ENCODE data around the gene IL11.
A peak's percentile ranks its signal among the peaks of the same experiment; 100 is the strongest.
"Not testable (repeated sequence)": the region's sequence is repeated elsewhere in the genome, so short reads cannot be mapped to it uniquely, and the experiment has no call there.

IL11 gene

GRCh38 chr19:55348317-55349034, 21.8 kb downstream of the IL11 start:
- peak; percentile 3 for DNase-seq

DNA sequence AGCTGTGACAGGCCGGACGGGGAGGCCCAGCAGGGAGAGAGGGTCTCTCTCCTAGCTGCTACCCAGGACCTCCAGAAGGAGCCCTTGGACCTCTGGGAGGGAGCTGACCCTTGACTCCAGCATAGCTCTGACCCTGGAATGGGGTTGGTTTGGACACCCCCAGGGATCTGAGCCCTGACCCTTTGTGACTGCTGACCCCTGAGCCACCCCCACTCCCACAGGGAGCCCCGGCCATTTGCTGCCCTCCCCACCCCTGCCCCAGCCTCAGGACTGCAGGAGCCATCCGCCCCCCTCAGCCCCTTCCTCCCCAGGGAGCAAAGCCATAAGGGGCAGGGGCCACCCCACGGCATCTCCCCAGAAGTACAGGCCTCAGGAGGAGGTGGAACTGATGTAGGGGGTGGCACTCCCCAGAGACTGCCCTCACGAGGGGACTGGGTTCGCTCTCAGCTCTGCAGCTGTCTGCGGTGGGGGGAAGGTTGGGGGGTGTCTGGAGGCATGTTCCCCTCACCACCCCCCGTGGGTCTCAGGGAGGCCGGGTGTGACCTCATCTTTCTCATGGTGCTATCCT, 22.7 kb downstream of the IL11 start:
- DNase-seq = no peak

DNA sequence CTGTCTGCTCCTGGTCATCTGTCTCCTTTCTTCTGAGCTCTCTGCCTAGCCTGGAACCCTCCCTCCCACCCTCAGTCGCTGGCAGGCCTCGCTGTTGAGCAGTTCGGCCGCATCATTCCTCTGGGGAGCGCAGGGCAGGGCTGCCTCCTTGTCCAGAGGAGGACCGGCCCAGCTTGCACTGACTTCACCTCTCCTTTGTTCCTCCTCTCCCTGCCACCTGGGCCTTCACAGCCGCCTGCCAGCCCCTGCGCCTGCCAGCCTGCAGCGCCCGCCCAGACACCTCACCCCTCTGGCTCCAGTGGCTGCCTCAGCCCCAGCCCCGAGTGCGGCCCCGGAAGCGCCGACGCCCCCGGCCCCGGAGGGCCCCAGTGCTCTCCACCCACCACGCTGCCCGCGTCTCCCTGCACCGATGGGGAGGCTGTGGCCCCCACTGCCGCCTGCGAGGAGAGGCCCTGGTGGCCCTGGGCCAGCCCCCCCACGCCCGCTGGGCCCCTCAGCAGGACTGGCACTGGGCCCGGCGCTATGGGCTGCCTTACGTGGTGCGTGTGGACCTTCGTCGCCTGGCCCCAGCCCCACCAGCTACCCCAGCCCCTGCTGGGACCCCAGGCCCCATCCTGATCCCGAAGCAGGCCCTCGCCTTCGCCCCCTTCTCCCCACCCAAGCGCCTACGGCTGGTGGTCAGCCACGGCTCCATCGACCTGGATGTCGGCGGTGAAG, 23.4 kb downstream of the IL11 start:
- DNase-seq = no peak

DNA sequence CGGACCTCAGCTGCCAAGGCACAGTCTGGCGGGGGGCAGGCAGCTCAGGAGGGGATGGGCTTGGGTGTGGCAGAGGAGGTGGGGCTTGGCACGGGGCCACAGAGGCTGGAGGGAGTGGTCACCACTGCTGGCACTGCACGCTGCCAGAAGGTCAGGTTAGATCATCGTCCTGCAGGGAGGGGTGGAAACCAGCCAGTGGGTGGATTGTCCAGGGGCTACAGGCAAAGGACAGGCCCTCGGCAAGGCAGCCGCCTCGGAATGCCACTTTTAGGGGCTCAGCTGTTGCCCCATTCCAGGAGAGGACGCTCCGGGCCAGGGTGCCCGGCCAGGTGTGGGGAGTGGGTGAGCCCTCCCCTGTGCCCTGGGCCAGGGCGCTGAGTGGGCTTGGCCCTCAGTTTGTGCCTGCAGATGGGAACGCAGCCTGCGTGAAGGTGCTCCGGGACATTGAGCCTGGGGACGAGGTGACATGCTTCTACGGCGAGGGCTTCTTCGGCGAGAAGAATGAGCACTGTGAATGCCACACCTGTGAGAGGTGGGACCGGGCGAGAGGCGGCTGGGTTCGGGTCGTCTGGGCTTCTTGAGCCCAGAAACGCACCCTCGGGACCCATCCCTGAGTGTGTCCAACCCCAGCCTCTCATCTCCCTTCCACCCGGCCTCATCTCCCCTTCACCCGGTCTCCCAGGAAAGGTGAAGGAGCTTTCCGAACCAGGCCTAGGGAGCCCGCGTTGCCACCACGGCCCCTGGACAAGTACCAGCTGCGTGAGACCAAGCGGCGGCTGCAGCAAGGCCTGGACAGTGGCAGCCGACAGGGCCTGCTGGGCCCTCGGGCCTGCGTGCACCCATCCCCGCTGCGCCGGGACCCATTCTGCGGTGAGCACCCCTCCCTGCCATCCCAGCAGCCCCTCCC, 24.2 kb downstream of the IL11 start:
- no peak for DNase-seq

GRCh38 chr19:55345101-55345817, 25.0 kb downstream of the IL11 start:
- DNase-seq = no peak

DNA sequence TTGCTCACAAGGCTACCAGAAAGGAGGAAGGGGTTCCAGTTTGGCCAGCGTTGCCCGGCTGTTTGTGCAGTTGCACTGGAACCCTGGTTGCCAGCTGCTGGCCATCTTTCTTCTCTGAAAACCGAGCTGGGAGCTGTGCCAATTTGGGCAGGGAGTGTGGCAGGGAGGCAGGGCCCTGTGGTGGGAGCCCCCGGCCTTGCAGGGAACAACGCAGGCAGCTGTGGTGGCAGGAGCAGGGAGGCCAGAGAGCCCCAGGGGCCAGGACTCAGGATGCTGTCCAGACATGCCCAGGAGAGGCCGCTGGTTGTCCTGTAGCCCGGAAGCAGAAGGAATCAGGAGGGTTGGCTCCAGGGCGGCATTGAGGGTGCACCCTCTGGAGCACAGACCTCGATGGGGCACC, 25.8 kb downstream of the IL11 start:
- peak; percentile 3 for DNase-seq

DNA sequence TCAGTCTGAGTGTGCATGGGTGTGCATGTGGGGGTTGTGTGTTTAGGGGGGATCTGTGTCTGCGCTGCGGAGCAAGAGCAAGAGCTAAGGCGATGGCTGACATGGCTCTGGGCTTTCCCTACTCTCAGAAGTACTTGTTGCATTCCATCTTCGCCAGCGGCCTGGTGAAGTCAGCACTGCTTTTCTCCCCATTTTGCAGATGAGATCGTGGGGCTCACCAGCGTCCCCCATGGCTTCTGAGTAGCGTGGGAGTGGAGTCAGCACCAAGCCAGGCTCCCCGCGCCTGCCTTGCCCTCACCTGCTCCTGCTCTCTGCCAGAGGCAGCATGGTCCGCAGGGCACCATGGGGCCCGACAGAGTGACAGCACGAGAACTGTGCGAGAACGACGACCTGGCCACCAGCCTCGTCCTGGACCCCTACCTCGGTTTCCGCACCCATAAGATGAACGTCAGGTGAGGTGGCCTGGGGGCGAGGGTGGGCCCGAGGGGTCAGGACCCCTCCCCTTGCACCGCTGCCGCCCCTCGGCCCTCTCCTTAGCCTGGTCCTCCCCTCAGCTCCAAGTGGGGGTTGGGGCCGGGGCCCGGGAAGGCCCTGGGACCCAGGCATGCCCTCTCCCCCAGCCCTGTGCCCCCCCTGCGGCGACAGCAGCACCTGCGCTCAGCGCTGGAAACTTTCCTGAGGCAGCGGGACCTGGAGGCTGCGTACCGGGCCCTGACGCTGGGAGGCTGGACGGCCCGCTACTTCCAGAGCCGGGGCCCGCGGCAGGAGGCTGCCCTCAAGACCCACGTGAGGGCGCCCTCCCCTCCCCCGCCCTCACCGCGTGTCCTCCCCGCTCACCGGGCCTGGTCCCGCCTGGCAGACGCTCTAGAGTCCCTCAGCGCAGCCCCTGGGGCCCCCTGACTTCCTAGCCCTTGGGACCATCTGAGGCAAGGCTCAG, 28.4 kb downstream of the IL11 start:
- DNase-seq = no peak

- DNase-seq = peak; percentile 81
Measured at GRCh38 chr19:55341171-55341588, 29.1 kb downstream of the IL11 start.

GRCh38 chr19:55340784-55341147, 29.5 kb downstream of the IL11 start:
- DNase-seq = peak; percentile 78

DNA sequence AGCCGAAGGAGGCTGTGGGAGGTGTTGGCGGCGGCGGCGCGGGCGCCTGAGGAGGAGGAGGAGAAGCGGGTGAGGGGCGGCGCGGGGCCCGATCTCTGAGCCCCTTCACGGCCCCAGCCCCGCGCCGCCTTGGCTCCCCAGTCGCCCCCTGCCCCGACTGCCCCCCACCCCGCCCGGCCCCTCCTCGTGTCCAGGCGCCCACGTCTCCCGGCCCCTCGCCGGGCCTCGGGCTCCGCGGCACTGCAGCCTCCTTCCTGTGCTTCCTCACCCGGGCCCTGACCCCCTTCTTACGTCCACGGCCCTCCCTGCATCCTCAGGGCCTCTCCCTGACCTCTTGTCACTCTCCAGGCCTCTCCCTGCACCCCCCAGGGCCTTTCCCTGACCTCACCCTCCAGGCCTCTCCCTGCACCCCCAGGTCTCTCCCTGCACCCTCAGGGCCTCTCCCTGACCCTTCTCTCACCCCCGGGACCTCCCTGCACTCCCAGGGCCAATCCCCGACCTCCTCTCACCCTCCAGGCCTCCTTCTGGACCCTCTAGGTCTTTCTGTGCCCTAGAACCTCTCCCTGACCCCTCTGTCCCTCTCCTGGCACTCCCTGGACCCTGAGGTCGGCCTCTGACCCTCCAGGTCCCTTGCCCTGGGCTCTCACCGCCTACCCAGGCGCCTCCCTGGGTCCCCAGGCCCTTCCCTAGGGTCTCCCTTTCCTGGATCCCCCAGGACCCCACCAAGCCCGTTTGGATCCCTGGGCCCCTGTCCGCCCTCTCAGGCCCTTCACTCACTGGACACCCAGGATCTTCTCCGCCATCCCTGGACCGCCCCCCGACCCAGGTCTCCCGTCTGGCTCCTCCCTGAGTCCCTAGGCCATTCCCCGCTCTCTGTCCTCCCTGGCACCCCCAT, 30.1 kb downstream of the IL11 start:
- no peak for DNase-seq

DNA sequence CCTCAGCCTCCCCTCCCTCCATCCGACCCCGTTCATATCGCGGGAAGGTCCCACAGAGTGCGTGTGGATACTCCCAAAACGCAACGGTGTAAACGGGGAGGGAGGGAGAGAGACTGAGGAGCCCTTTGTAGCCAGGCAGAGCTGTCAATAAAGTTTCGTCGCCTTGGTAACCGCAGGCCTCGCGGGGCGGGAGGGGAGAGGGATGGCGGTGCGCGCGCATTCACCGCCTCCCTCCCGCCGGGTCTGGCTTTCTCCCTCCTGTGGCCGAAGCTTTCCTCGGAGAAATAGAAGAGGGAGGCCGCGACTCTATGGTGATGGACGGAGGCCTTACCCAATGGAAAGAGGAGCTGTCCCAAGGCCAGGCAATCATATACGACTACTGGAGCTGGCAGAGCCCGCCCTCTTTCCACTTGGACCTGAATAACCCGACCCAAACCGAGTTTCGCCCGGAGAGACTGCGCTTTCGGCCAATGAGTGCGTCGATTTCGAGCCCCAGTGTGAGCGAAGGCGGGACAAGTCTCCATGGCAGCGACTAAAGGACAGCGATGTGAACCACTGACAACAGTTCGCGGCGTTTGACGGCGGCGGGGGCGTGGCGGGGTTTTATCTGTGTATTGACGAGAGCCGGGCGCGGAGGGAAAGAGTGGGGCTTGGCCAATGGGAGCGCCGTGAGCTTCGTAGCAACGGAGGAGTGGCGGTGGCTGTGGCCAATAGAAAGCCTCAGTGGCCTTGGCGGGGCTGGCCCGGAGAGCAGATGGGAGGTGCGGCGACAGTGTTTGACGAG, 31.0 kb downstream of the IL11 start, which contains the start of gene KMT5C:
KMT5C (plus strand) TSS at position 772 of the 784 bp plus-strand sequence. CDS start 2,061 bp downstream, outside the sequence.
- DNase-seq = peak; percentile 100

GRCh38 chr19:55336101-55336500, 34.2 kb downstream of the IL11 start:
- no peak for DNase-seq

- no peak for DNase-seq
Measured at GRCh38 chr19:55333870-55334269, 36.4 kb downstream of the IL11 start.

DNA sequence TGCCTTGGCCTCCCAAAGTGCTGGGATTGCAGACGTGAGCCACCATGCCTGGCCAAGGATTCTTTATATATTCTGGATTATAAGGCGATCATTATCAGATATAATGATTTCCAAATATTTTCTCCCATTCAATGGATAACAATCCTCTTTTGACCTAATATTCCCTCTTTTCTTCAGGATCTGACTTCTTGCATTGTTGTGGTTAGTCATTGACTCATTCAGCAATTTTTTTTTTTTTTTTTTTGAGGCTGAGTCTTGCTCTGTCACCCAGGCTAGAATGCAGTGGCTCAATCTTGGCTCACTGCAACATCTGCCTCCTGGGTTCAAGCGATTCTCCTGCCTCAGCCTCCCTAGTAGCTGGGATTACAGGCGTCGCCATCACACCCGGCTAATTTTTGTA, 40.5 kb downstream of the IL11 start:
- not testable (repeated sequence) for DNase-seq

DNA sequence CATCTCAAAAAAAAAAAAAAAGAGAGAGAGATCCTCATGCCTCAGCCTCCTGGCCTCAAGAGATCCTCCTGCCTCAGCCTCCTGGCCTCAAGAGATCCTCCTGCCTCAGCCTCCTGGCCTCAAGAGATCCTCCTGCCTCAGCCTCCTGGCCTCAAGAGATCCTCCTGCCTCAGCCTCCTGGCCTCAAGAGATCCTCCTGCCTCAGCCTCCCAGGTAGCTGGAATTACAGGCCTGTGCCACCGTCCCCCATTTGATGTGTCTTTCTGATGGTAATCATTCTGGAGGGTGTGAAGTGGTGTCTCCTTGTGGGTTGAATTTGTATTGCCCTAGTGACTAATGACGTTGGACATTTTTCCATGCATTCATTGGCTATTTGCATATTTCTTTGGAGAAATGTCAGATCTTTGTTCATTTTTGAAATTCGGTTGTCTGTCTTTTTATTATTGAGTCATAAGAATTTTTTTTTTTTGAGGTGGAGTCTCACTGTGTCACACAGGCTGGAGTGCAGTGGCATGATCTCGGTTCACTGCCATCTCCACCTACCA, 41.4 kb downstream of the IL11 start:
- DNase-seq = not testable (repeated sequence)

- DNase-seq = no peak
Measured at GRCh38 chr19:55325172-55325571, 45.1 kb downstream of the IL11 start, which contains the start of gene TMEM150B. Gene TMEM150B (minus strand): TSS chr19:55325341. CDS start chr19:55321036, 4,305 bp downstream.

DNA sequence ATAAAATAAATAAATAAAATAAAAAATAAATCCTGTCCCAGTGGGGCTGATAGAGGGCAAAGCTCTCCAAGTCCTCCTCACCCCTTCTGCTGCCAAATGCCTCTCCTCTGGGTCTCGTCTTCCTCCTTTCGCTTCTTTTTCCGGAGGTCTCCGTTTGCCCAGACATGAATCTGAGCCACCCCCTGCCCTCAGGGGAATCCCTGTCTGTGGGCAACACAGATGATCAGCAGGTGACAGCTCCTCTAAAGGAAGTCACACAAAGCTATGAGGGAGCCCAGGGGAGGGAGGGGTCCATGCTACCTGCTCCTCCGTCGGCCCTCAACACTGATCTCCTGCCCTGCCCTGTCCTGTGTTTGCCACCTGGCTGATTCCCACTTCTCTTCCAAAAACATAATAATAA, 45.6 kb downstream of the IL11 start:
- DNase-seq = no peak

DNA sequence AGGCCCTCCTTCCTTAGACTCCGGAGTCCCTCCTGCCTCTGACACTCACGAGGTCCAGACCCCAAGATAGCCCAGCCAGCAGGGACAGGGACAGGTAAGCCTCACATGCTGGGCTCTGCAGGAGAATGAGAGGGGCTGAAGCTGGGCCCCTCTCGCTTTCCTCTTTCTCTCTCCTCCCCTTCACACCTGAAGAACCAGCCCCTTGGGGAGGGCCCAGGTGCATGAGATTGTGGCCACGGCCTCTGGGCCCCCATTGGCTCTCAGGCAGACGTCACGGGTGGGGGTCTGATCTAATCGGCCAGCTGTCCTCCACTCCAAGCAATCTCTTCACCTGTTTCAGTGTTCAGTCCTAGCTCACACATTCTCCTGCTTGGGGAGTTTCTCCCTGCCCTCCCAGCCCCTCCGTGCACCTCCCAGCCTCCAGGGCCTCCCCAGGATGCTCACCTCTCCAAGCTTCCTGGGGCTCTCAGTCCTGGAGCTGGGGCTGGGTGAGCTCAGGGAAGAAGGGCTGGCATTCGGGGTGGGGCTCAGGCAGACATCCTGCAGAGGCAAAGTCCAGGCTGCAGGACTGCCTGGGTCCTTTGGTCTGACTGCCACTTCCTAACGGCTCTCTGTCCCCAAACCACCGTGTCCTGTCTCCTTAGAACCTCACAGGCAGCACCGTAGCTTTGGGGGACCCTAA, 47.9 kb downstream of the IL11 start:
- no peak for DNase-seq
